GM12872 (cell line): Measurements from ENCODE around the gene POLD3.

Experiments used
- TF ChIP-seq, protein P1 (sequence below): IDR thresholded peaks from 3 replicates; pipeline ENCODE4 v1.5.1; 2011; ENCODE audit warnings: low read depth, mild to moderate bottlenecking, low read length, moderate library complexity; ENCODE audit not compliant: insufficient read depth

The POLD3 gene

DNA sequence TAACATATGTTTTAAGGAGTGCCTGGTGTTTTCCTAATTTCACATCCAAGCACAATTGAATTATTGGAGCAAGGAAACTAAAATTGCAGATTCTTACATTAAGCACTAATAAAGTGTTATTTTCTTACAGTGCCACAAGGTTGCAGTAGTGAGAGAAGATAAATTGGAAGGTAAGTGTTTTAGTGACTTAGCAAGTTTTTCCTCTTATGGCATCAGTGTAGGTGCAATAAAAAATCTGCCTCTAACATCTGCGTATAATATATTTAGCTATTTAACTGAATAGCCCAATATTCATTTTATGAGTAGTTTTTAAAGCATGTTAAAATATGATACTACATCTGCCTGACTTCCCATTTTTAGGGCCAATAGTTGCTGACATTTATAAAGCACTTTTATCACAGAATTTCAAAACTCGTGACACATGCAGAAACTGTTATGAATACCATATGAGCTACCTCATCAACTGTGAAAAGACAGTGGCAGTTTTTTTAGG, 19.0 kb downstream of the POLD3 start:
- TF ChIP-seq, protein P1, sequence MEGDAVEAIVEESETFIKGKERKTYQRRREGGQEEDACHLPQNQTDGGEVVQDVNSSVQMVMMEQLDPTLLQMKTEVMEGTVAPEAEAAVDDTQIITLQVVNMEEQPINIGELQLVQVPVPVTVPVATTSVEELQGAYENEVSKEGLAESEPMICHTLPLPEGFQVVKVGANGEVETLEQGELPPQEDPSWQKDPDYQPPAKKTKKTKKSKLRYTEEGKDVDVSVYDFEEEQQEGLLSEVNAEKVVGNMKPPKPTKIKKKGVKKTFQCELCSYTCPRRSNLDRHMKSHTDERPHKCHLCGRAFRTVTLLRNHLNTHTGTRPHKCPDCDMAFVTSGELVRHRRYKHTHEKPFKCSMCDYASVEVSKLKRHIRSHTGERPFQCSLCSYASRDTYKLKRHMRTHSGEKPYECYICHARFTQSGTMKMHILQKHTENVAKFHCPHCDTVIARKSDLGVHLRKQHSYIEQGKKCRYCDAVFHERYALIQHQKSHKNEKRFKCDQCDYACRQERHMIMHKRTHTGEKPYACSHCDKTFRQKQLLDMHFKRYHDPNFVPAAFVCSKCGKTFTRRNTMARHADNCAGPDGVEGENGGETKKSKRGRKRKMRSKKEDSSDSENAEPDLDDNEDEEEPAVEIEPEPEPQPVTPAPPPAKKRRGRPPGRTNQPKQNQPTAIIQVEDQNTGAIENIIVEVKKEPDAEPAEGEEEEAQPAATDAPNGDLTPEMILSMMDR = peak; percentile 37; the same call in 1 of the 3 replicates

DNA sequence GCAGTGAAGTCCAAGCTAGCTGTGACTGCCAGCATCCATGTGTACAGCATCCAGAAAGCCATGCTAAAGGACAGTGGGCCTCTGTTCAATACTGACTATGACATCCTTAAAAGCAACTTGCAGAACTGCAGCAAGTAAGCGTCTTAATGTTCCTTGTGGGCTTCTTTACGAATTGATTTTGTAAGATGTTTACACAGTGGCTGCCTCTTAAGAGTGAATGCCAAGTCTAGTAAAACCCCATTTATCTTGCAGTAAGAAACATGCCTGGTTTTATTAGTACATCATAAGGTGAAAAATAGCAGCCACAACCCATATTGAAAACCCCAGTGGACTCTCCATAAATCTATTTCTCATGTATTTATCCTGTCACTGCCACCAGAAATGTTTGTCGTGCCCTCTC, 20.5 kb downstream of the POLD3 start:
- TF ChIP-seq, protein P1 = no peak

DNA sequence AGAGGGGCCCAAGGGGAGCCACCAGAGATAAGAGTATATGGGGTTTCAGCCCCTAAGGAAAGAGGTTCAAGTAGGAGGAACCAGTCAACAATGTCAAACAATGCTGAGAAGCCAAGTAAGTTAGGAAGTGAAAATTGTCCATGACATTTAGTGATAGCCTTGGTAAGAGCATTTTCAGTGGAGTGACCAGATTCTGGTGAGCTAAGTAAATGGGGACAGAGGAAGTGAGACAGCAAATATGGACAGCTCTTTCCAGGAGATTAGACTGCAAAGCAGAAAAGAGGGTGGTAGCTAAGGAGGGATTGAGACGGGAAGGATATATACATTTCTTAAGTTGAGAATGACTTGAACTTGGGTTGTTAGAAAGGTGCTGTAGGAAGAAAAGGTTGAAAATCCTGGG, 22.9 kb downstream of the POLD3 start:
- TF ChIP-seq, protein P1 = no peak

DNA sequence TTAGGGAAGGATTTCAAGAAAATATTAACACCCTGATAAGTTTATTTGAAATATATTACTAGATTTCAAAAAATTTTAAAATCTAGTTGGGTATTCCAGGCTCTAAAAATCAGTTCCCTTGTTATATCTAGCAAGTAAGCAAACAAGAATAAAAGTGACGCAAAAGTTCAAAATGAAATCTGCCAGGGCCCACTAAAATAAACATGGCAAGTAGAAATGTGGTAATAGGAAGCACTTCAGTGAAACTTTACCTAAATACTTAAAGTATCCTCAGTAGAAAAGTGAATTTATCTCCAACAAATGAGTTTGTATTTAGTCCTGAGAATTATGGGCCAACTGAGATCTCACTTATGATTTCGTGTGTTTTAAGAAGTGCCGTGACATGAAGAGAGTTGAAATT, 23.6 kb downstream of the POLD3 start:
- TF ChIP-seq, protein P1 = no peak

DNA sequence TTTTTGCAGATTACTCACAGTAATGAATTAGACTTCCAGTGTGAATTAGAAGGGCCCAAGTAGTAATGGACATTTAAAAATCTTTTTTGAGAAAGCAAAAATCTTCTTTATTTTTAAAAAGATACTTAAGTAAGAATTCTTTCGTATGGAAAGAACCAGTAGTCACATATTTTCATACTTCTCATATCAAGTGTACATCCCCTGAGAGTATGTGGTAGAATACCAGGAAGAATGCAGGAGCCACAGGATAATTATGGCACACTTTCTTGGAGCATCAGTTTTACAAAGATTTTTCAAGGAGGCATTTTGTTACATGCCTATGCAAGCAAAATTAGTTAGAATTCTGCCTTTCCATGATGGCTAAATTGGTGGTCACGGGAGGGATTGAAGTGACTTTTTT, 28.1 kb downstream of the POLD3 start:
- TF ChIP-seq, protein P1 = no peak

DNA sequence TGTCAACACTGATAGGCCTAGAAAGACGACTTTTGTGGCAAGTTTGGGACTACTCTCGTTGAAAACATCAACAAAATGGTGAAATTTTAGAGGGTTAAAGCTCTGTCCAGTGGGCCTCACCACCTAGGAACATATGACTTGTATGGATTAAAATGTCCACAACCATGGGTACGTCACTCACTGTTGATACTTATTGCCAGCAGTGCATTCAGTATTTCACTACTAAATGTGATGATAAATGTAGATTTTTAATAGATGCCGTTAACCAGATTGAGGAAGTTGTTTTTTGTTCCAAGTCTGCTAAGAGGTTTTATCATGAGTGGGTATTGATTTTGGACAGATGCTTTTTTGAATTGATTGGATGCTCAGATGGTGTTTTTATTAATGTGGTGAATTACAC, 33.7 kb downstream of the POLD3 start:
- TF ChIP-seq, protein P1 = no peak

DNA sequence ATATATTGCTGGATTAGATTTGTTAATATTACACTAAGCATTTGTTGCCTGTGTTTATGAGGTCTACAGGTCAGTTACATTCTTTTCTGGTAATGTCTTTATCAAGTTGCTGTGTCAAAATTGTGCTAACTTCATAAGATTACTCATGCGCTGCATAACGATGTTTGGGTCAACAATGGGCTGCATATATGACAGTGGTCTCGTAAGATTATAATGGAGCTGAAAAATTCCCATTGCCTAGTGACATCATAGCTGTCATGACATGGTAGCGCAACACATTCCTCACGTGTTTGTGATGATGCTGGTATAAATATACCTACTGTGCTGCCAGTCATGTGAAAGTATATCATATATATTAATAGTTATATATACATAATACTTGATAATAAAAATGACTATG, 34.2 kb downstream of the POLD3 start:
- TF ChIP-seq, protein P1 = no peak

DNA sequence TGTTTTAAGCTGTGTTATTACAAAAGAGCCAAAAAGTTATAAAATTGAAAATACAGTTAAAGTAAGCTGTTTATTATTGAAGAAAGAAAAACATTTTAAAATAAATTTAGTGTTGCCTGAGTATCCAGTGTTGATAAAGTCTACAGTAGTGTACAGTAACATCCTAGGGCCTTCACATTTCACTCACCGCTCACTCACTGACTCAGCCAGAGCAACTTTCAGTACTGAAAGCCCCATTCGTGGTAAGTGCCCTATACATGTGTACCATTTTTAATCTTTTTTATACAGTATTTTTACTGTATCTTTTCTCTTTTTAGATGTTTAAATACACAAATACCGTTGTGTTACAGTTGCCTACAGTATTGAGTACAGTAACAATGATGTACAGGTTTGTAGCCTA, 35.0 kb downstream of the POLD3 start:
- TF ChIP-seq, protein P1 = no peak
